PC-3 (cell line): ENCODE data around the gene SLC38A2. TPM values are rescaled to one million over a fixed set of nuclear protein-coding genes. Genes with fewer than 3 reads are reported as not detected.

ENCODE experiments used
- ATAC-seq: fragments of 200-7000 bp; cut with Tn5 transposase; 2 replicates; pipeline ENCODE4 v1.9.1; 2020; ENCODE audit warnings: mild to moderate bottlenecking, moderate library complexity
- BruUV-seq: library from RNA; stranded (reverse); fragments of 400-500 nt; replicated peaks from 2 replicates; lab custom pipeline; 2021; lab: Mats Ljungman, UMichigan
- CTCF ChIA-PET: fragments of 300-600 bp; sonication (Branson Sonifier 250); formaldehyde crosslinking; loops from one replicate; lab custom pipeline; 2022; ENCODE audit warnings: antibody characterized with exemption; lab: Charles Lee
- POLR2A ChIA-PET: fragments of 300-600 bp; sonication (Branson Sonifier 250); formaldehyde crosslinking; loops from one replicate; lab custom pipeline; 2022; ENCODE audit warnings: antibody characterized with exemption; ENCODE audit not compliant: unreplicated experiment; lab: Charles Lee
- DNase-seq: peaks from one replicate; pipeline ENCODE4 v3.0.0-alpha.2; 2015
- H2AFZ ChIP-seq: fragments of 300-600 bp; sonication (generic); 2 replicates; pipeline ENCODE4 v1.6.0; 2016; ENCODE audit warnings: antibody characterized with exemption, low read length
- H3F3A ChIP-seq: fragments of 300-600 bp; sonication (generic); one replicate; pipeline ENCODE4 v1.6.0; 2017; ENCODE audit warnings: antibody characterized with exemption, low read length, control low read depth, mild to moderate bottlenecking; ENCODE audit not compliant: unreplicated experiment
- H3K27ac ChIP-seq: fragments of 300-600 bp; sonication (generic); 2 replicates; pipeline ENCODE4 v1.5.1; 2016; ENCODE audit warnings: mild to moderate bottlenecking, low read length
- H3K27me3 ChIP-seq: fragments of 300-600 bp; sonication (generic); 2 replicates; pipeline ENCODE4 v1.6.1; 2016; ENCODE audit warnings: low read length, mixed read lengths
- H3K36me3 ChIP-seq: fragments of 300-600 bp; sonication (generic); 2 replicates; pipeline ENCODE4 v1.6.1; 2016; ENCODE audit warnings: low read depth, mixed run types, low read length, mixed read lengths
- H3K4me1 ChIP-seq: fragments of 300-600 bp; sonication (generic); 2 replicates; pipeline ENCODE4 v1.5.1; 2016; ENCODE audit warnings: low read length; ENCODE audit not compliant: insufficient read depth
- H3K4me2 ChIP-seq: fragments of 300-600 bp; sonication (generic); 2 replicates; pipeline ENCODE4 v1.6.0; 2016; ENCODE audit warnings: low read length
- H3K4me3 ChIP-seq: fragments of 300-600 bp; sonication (generic); 2 replicates; pipeline ENCODE4 v1.5.1; 2016; ENCODE audit warnings: mild to moderate bottlenecking, low read length, mixed read lengths
- H3K79me2 ChIP-seq: fragments of 300-600 bp; sonication (generic); 2 replicates; pipeline ENCODE4 v1.6.1; 2017; ENCODE audit warnings: low read length, mixed read lengths
- H3K9ac ChIP-seq: fragments of 300-600 bp; sonication (generic); 2 replicates; pipeline ENCODE4 v1.6.0; 2016; ENCODE audit warnings: mild to moderate bottlenecking, low read length
- H3K9me2 ChIP-seq: fragments of 300-600 bp; sonication (generic); replicated peaks from 2 replicates; pipeline ENCODE4 v1.6.1; 2016; ENCODE audit warnings: mixed run types, low read length, mixed read lengths
- H3K9me3 ChIP-seq: fragments of 300-600 bp; sonication (generic); 2 replicates; pipeline ENCODE4 v1.6.1; 2016; ENCODE audit warnings: low read length, mixed read lengths
- H4K20me1 ChIP-seq: fragments of 300-600 bp; sonication (generic); 2 replicates; pipeline ENCODE4 v1.6.1; 2016; ENCODE audit warnings: low read length, mixed read lengths
- CTCF ChIP-seq: fragments of 300-600 bp; sonication (generic); conservative IDR thresholded peaks from 2 replicates; pipeline ENCODE4 v1.5.1; 2017; ENCODE audit warnings: antibody characterized with exemption, low read depth, mild to moderate bottlenecking, low read length
- EZH2 ChIP-seq: fragments of 300-600 bp; sonication (generic); IDR thresholded peaks from one replicate; pipeline ENCODE4 v1.6.1; 2017; ENCODE audit warnings: antibody characterized with exemption, mild to moderate bottlenecking, low read length; ENCODE audit not compliant: unreplicated experiment
- EZH2phosphoT487 ChIP-seq: fragments of 300-600 bp; sonication (generic); IDR thresholded peaks from 2 replicates; pipeline ENCODE4 v1.6.1; 2018; ENCODE audit warnings: mild to moderate bottlenecking, antibody characterized with exemption, low read length, borderline replicate concordance
- intact Hi-C: fragments of 100-400 bp; cut with micrococcal nuclease; formaldehyde crosslinking; loops from 2 replicates; pipeline ENCODE4 v1.9.0; 2023
- total RNA-seq: library from RNA; depleted of rRNA; stranded (reverse); fragments of >200 nt; gene quantifications from 2 replicates; pipeline ENCODE4 v1.2.3, GENCODE V29; 2014

SLC38A2 gene
- total RNA-seq, 1 experiment from 2014 or later = 214 TPM

GRCh38 chr12:46396826-46397225, 24.3 kb upstream of the SLC38A2 start:
- no peaks in the 10 kb centered on the region for H3K9me3 ChIP-seq
- H3K36me3 ChIP-seq = no peaks in the 10 kb centered on the region
- TF ChIP-seq EZH2 = no peak
- no peak for TF ChIP-seq EZH2phosphoT487
- no peak for TF ChIP-seq CTCF
- ChIA-PET POLR2A (interaction anchor here (0.6 kb wide), 1 partner anchor 18 kb away, joined by 4 read pairs; no protein-coding TSS in a partner anchor), CTCF (no interaction called here)
- H3K9me2 ChIP-seq = no peaks in the 10 kb centered on the region
- no peaks in the 10 kb centered on the region for H3K27me3 ChIP-seq
- no peak overlapping the region for H3K4me2 ChIP-seq
- no peak overlapping the region for H3K27ac ChIP-seq
- no peaks in the 10 kb centered on the region for H3F3A ChIP-seq
- no peak overlapping the region for H3K4me3 ChIP-seq
- no TSS peak for BruUV-seq
- H2AFZ ChIP-seq = no peak overlapping the region
- H3K79me2 ChIP-seq = no peaks in the 10 kb centered on the region
- peaks cover 16% of the 10 kb centered on the region for H3K4me1 ChIP-seq
- ATAC-seq (no peak), DNase-seq (no peak)
- no peak overlapping the region for H3K9ac ChIP-seq
- intact Hi-C loops = no loop called here
- H4K20me1 ChIP-seq = no peaks in the 10 kb centered on the region

- no peaks in the 10 kb centered on the region for H3K27me3 ChIP-seq
- intact Hi-C loops = no loop called here
- ChIA-PET CTCF (no interaction called here), POLR2A (interaction anchor here (0.6 kb wide), 1 partner anchor 78 kb away, joined by 3 read pairs; no protein-coding TSS in a partner anchor)
- H4K20me1 ChIP-seq = no peaks in the 10 kb centered on the region
- no peaks in the 10 kb centered on the region for H3F3A ChIP-seq
- H2AFZ ChIP-seq = no peak overlapping the region
- no peak overlapping the region for H3K4me2 ChIP-seq
- no peak for TF ChIP-seq CTCF
- TF ChIP-seq EZH2phosphoT487 = no peak
- TF ChIP-seq EZH2 = no peak
- DNase-seq = no peak
- H3K79me2 ChIP-seq = no peaks in the 10 kb centered on the region
- no peak overlapping the region for H3K27ac ChIP-seq
- H3K36me3 ChIP-seq = no peaks in the 10 kb centered on the region
- no peak overlapping the region for H3K9ac ChIP-seq
- no peak for ATAC-seq
- peaks cover 27% of the 10 kb centered on the region for H3K4me1 ChIP-seq
- no TSS peak for BruUV-seq
- H3K9me2 ChIP-seq = no peaks in the 10 kb centered on the region
- H3K4me3 ChIP-seq = no peak overlapping the region
- no peaks in the 10 kb centered on the region for H3K9me3 ChIP-seq
These were observed 22.8 kb upstream of the SLC38A2 start for GRCh38 chr12:46395388-46395787.

GRCh38 chr12:46391630-46392029, 19.1 kb upstream of the SLC38A2 start:
- ATAC-seq = no peak
- Histone ChIP-seq H3F3A (peaks cover 7% of the 10 kb centered on the region), H3K27me3 (no peaks in the 10 kb centered on the region), H2AFZ (no peak overlapping the region), H3K4me2 (0 out of 2 replicates have a peak overlapping the region, but pooled peaks have one; percentile 2), H3K9ac (no peak overlapping the region), H3K9me2 (no peaks in the 10 kb centered on the region), H4K20me1 (no peaks in the 10 kb centered on the region), H3K4me1 (peaks cover 64% of the 10 kb centered on the region), H3K4me3 (no peak overlapping the region), H3K9me3 (no peaks in the 10 kb centered on the region), H3K27ac (no peak overlapping the region), H3K36me3 (no peaks in the 10 kb centered on the region), H3K79me2 (no peaks in the 10 kb centered on the region)
- no peak for DNase-seq
- TF ChIP-seq EZH2 = no peak
- ChIA-PET CTCF (no interaction called here), POLR2A (interaction anchor here (0.7 kb wide), 1 partner anchor 276 kb away, joined by 5 read pairs; no protein-coding TSS in a partner anchor)
- intact Hi-C loops = no loop called here
- BruUV-seq = no TSS peak
